H1 (cell line): Measurements from ENCODE around the gene DRC7. TPM values are rescaled to one million over a fixed set of nuclear protein-coding genes. Genes with fewer than 3 reads are reported as not detected.
A peak's percentile ranks its signal among the peaks of the same experiment; 100 is the strongest.

Experiments used
- CTCF ChIA-PET: fragments of 300-600 bp; sonication (Branson Sonifier 250); formaldehyde crosslinking; loops from one replicate; lab custom pipeline; 2021; ENCODE audit not compliant: partially characterized antibody; lab: Charles Lee
- POLR2A ChIA-PET: fragments of 300-600 bp; sonication (Branson Sonifier 250); formaldehyde crosslinking; loops from one replicate; lab custom pipeline; 2021; ENCODE audit warnings: inconsistent platforms; ENCODE audit not compliant: partially characterized antibody; lab: Charles Lee
- DNase-seq, 2 experiments: peaks; one replicate each; pipeline versions ENCODE4 v3.0.0 to v3.0.0-alpha.2; 2010 to 2022; ENCODE audit warnings: low spot score in 2 of 2, low read depth in 1 of 2, mixed read lengths in 1 of 2
- FAIRE-seq: peaks from 2 replicates; lab custom pipeline; 2011; peaks lifted over from hg19 to GRCh38; lab: Jason Lieb, UNC
- H2AFZ ChIP-seq: 2 replicates; pipeline ENCODE4 v1.8.1; 2012; ENCODE audit warnings: low read length, inconsistent platforms
- H2AK5ac ChIP-seq: 2 replicates; pipeline ENCODE4 v1.6.1; 2013; ENCODE audit warnings: low read depth, low read length
- H2BK120ac ChIP-seq: replicated peaks from 2 replicates; pipeline ENCODE3; 2013; ENCODE audit warnings: low read depth, low read length, inconsistent platforms
- H2BK12ac ChIP-seq: 2 replicates; pipeline ENCODE4 v1.6.1; 2013; ENCODE audit warnings: low read depth, low read length
- H2BK15ac ChIP-seq: 2 replicates; pipeline ENCODE4 v1.6.1; 2013; ENCODE audit warnings: low read length
- H2BK20ac ChIP-seq: 2 replicates; pipeline ENCODE4 v1.6.1; 2013; ENCODE audit warnings: low read length
- H2BK5ac ChIP-seq: 2 replicates; pipeline ENCODE4 v1.6.1; 2013; ENCODE audit warnings: low read depth, low read length
- H3K14ac ChIP-seq: 2 replicates; pipeline ENCODE4 v1.6.1; 2013; ENCODE audit warnings: inconsistent platforms; ENCODE audit not compliant: insufficient read length
- H3K18ac ChIP-seq: 2 replicates; pipeline ENCODE4 v1.6.1; 2013; ENCODE audit warnings: low read length; ENCODE audit errors: extremely low read depth
- H3K23ac ChIP-seq: 2 replicates; pipeline ENCODE4 v1.6.1; 2013; ENCODE audit warnings: inconsistent platforms; ENCODE audit not compliant: insufficient read length
- H3K23me2 ChIP-seq: 2 replicates; pipeline ENCODE4 v1.6.1; 2013; ENCODE audit warnings: low read depth, low read length
- H3K27ac ChIP-seq: 2 replicates; pipeline ENCODE4 v1.6.1; 2011; ENCODE audit warnings: low read depth, low read length, inconsistent platforms
- H3K27me3 ChIP-seq, 4 experiments: replicated peaks in 1 of 4; 1 replicate in 1 of 4; 2 replicates in 3 of 4; pipeline versions ENCODE4 v1.6.1 to v1.8.1; 2011 to 2013; ENCODE audit warnings: low read length in 3 of 4, mild to moderate bottlenecking in 3 of 4, inconsistent platforms in 2 of 4, mixed read lengths in 2 of 4, moderate library complexity in 1 of 4; ENCODE audit not compliant: control insufficient read depth in 3 of 4, insufficient read depth in 3 of 4; ENCODE audit errors: extremely low read depth in 1 of 4
- H3K36me3 ChIP-seq, 4 experiments: 2 replicates each; pipeline versions ENCODE4 v1.6.1 to v1.8.1; 2011 to 2013; ENCODE audit warnings: mild to moderate bottlenecking in 4 of 4, low read length in 3 of 4, moderate library complexity in 2 of 4, control low read depth in 1 of 4, inconsistent platforms in 1 of 4; ENCODE audit not compliant: insufficient read depth in 4 of 4, control insufficient read depth in 2 of 4
- H3K4ac ChIP-seq: replicated peaks from 2 replicates; pipeline ENCODE3; 2013; ENCODE audit warnings: low read length, low read depth, mixed read lengths, inconsistent platforms; ENCODE audit not compliant: insufficient read length
- H3K4me1 ChIP-seq, 4 experiments: replicated peaks in 1 of 4; 1 replicate in 1 of 4; 2 replicates in 3 of 4; pipeline versions ENCODE4 v1.6.1 to v1.8.1; 2011 to 2013; ENCODE audit warnings: low read length in 3 of 4, inconsistent platforms in 2 of 4, mixed read lengths in 1 of 4; ENCODE audit not compliant: insufficient read depth in 4 of 4, control insufficient read depth in 3 of 4
- H3K4me2 ChIP-seq, 2 experiments: 2 replicates each; pipeline versions ENCODE4 v1.6.1 to v1.8.1; 2011 to 2013; ENCODE audit warnings: low read depth in 2 of 2, low read length in 2 of 2, control low read depth in 1 of 2, inconsistent platforms in 1 of 2, mild to moderate bottlenecking in 1 of 2; ENCODE audit not compliant: insufficient read depth in 1 of 2
- H3K4me3 ChIP-seq, 4 experiments: fragments of 200-600, 300-600 bp in 1 of 4; sonication (generic), shearing (Covaris generic), sonication (Bioruptor Twin) in 1 of 4; 2 replicates each; pipeline versions ENCODE4 v1.5.1 to v1.8.1; 2011 to 2016; ENCODE audit warnings: low read length in 4 of 4, low read depth in 3 of 4, control low read depth in 2 of 4, inconsistent platforms in 2 of 4, mild to moderate bottlenecking in 2 of 4, mixed read lengths in 1 of 4, moderate library complexity in 1 of 4; ENCODE audit not compliant: insufficient read depth in 2 of 4; ENCODE audit errors: extremely low read depth in 1 of 4
- H3K56ac ChIP-seq: replicated peaks from 2 replicates; pipeline ENCODE3; 2013; ENCODE audit warnings: low read depth, mild to moderate bottlenecking, mixed read lengths, low read length, inconsistent platforms; ENCODE audit not compliant: insufficient read length
- H3K79me1 ChIP-seq: 2 replicates; pipeline ENCODE4 v1.6.1; 2013; ENCODE audit warnings: low read depth, low read length, control low read depth
- H3K79me2 ChIP-seq, 2 experiments: 2 replicates each; pipeline versions ENCODE4 v1.6.1 to v1.8.1; 2012 to 2013; ENCODE audit warnings: low read length in 2 of 2, mild to moderate bottlenecking in 2 of 2, inconsistent platforms in 1 of 2; ENCODE audit not compliant: insufficient read depth in 2 of 2, control insufficient read depth in 1 of 2
- H3K9ac ChIP-seq, 4 experiments: replicated peaks in 1 of 4; 1 replicate in 1 of 4; 2 replicates in 3 of 4; pipeline versions ENCODE4 v1.6.1 to v1.8.1; 2011 to 2013; ENCODE audit warnings: low read depth in 3 of 4, low read length in 3 of 4, control low read depth in 2 of 4, mild to moderate bottlenecking in 2 of 4, moderate library complexity in 2 of 4, inconsistent platforms in 1 of 4; ENCODE audit errors: extremely low read depth in 1 of 4
- H3K9me3 ChIP-seq, 2 experiments: 2 replicates each; pipeline versions ENCODE4 v1.6.1 to v1.8.1; 2012 to 2013; ENCODE audit warnings: mild to moderate bottlenecking in 2 of 2, moderate library complexity in 2 of 2, control low read depth in 1 of 2, inconsistent platforms in 1 of 2, low read depth in 1 of 2, low read length in 1 of 2, mixed read lengths in 1 of 2; ENCODE audit not compliant: insufficient read depth in 2 of 2
- H4K20me1 ChIP-seq, 2 experiments: replicated peaks in 1 of 2; 2 replicates each; pipeline versions ENCODE3 to v1.8.1; 2011 to 2013; ENCODE audit warnings: inconsistent platforms in 2 of 2, low read length in 2 of 2, mild to moderate bottlenecking in 1 of 2; ENCODE audit not compliant: insufficient read depth in 2 of 2, control insufficient read depth in 1 of 2
- H4K5ac ChIP-seq: 2 replicates; pipeline ENCODE4 v1.6.1; 2013; ENCODE audit warnings: low read length, low read depth, mixed read lengths, inconsistent platforms; ENCODE audit not compliant: insufficient read length
- H4K8ac ChIP-seq: 2 replicates; pipeline ENCODE4 v1.8.0; 2013; ENCODE audit warnings: mild to moderate bottlenecking, moderate library complexity, low read length, inconsistent platforms; ENCODE audit not compliant: insufficient read depth; ENCODE audit errors: extremely low read depth
- H4K91ac ChIP-seq: replicated peaks from 2 replicates; pipeline ENCODE3; 2013; ENCODE audit warnings: low read length, mixed read lengths, inconsistent platforms; ENCODE audit not compliant: insufficient read length
- HDAC2 ChIP-seq, 2 experiments: fragments of 300-600 bp in 1 of 2; sonication (generic) in 1 of 2; IDR thresholded peaks; 2 replicates each; pipeline ENCODE4 v1.6.1; 2011 to 2012; ENCODE audit warnings: low read depth in 2 of 2, low read length in 2 of 2, mild to moderate bottlenecking in 2 of 2, moderate library complexity in 2 of 2, borderline replicate concordance in 1 of 2, inconsistent platforms in 1 of 2
- RAD21 ChIP-seq, 2 experiments: IDR thresholded peaks in 1 of 2; conservative IDR thresholded peaks in 1 of 2; 2 replicates each; pipeline ENCODE4 v1.6.1; 2011; ENCODE audit warnings: low read depth in 2 of 2, low read length in 2 of 2, improper control_type of control experiment in 1 of 2, inconsistent platforms in 1 of 2, mild to moderate bottlenecking in 1 of 2, moderate library complexity in 1 of 2
- WGBS, 2 experiments: shearing (Covaris generic) in 1 of 2; methylation state at CpG; one replicate each; pipeline versions ENCODE4 v1.1.6 to v1.1.7; 2013 to 2015; ENCODE audit warnings: low lambda C conversion rate in 2 of 2, mixed read lengths in 2 of 2, inconsistent platforms in 1 of 2, low coverage in 1 of 2, missing lambda C conversion rate in 1 of 2; ENCODE audit not compliant: insufficient replicate concordance in 2 of 2, insufficient coverage in 1 of 2, insufficient read length in 1 of 2; ENCODE audit errors: extremely low coverage in 1 of 2, missing lambda C conversion rate in 1 of 2; 5-methylcytosine and 5-hydroxymethylcytosine counted together
- polyA plus RNA-seq, 7 experiments: library from polyadenylated mRNA; depleted of rRNA in 3 of 7; stranded (reverse) in 5 of 7; unstranded in 2 of 7; fragments of >200 nt in 5 of 7; fragments of 200-250 nt in 2 of 7; gene quantifications; 1 replicate in 5 of 7; 2 replicates in 1 of 7; 4 replicates in 1 of 7; pipeline versions ENCODE4 v1.2.1 to v1.2.3, GENCODE V29; 2011 to 2013; ENCODE audit warnings: missing spikeins in 2 of 7, mixed read lengths in 2 of 7
- total RNA-seq: library from RNA; stranded (reverse); fragmentation: NEBNext Ultra II Directional; extraction: Animal tissue kit (Norgen Biotek cat#: 25700); gene quantifications from 2 replicates; pipeline ENCODE4 v1.2.1, GENCODE V29; 2021

DRC7 gene
- total and polyA plus RNA-seq, 2 of the 8 experiments (the other 6 are each of a cell fraction or from before 2014, with no cell fraction given), result 0.14 TPM; not detected in 1

GRCh38 chr16:57722210-57722499 lies 27.5 kb downstream of the DRC7 start:
- H3K23ac ChIP-seq, result no peak overlapping the region
- no peaks in the 10 kb centered on the region for H3K79me2 ChIP-seq
- no peaks in the 10 kb centered on the region for H3K36me3 ChIP-seq
- no peaks in the 10 kb centered on the region for H4K20me1 ChIP-seq
- H3K4ac ChIP-seq, result no peak overlapping the region
- H3K14ac ChIP-seq, result no peak overlapping the region
- no peak overlapping the region for H4K91ac ChIP-seq
- H3K4me1 ChIP-seq, result no peaks in the 10 kb centered on the region
- H3K27ac ChIP-seq, result no peak overlapping the region
- DNase-seq, result no peak
- no peak overlapping the region for H2BK120ac ChIP-seq
- H3K9ac ChIP-seq, result no peak overlapping the region
- WGBS, 2 experiments, result 90% methylated on average over 2 of the region's 2 CpGs; no CpG with 5 or more reads in 1 of the 2 experiments
- ChIA-PET POLR2A (interaction anchor here (0.9 kb wide), 1 partner anchor 13 kb away, joined by 4 read pairs; no protein-coding TSS in a partner anchor), CTCF (interaction anchor here (1.0 to 6.6 kb wide), 14 partner anchors 13 to 306 kb away, joined by 3 to 48 read pairs (median 5); no protein-coding TSS in a partner anchor)
- no peak overlapping the region for H3K18ac ChIP-seq
- peak overlapping the region; percentile 11; the same call in 1 of the 2 replicates for H4K8ac ChIP-seq
- H2AFZ ChIP-seq, result no peak overlapping the region
- no peak overlapping the region for H3K4me2 ChIP-seq
- TF ChIP-seq HDAC2 (IDR thresholded peaks at IDR 0.05; ENCODE audit: borderline replicate concordance in 1 of 2, low read depth in 2 of 2, low read length in 2 of 2), result no peak
- TF ChIP-seq RAD21 (IDR thresholded peaks at IDR 0.05 in 1 of 2, conservative IDR thresholded peaks at IDR 0.05 in 1 of 2; ENCODE audit: low read depth in 2 of 2, low read length in 2 of 2), result 0 out of 4 replicates have a peak, but pooled peaks of 1 of the 2 experiments have one; percentile 14
- no peaks in the 10 kb centered on the region for H3K9me3 ChIP-seq
- no peak for FAIRE-seq
- H2BK12ac ChIP-seq, result no peak overlapping the region
- no peaks in the 10 kb centered on the region for H3K23me2 ChIP-seq
- H4K5ac ChIP-seq, result no peak overlapping the region
- no peak overlapping the region for H2AK5ac ChIP-seq
- no peaks in the 10 kb centered on the region for H3K79me1 ChIP-seq
- no peak overlapping the region for H2BK5ac ChIP-seq
- H3K56ac ChIP-seq, result no peak overlapping the region
- no peak overlapping the region for H3K4me3 ChIP-seq
- no peak overlapping the region for H2BK15ac ChIP-seq
- H2BK20ac ChIP-seq, result no peak overlapping the region
- no peaks in the 10 kb centered on the region; a peak in 1 of 7 replicates for H3K27me3 ChIP-seq
